ENCODE data around the gene KCNIP3. TPM values are rescaled to one million over a fixed set of nuclear protein-coding genes. Genes with fewer than 3 reads are reported as not detected.
A peak's percentile ranks its signal among the peaks of the same experiment; 100 is the strongest.

Gene KCNIP3
- total RNA-seq, 1 donor from 2014 or later, result 6.0 TPM

GRCh38 chr2:95272781-95273180, 24.4 kb upstream of the KCNIP3 start:
- Mint-ChIP-seq H3K27ac (ENCODE audit: unreplicated experiment) (no peak overlapping the region), H3K36me3 (ENCODE audit: low read depth) (no peaks in the 10 kb centered on the region), H3K9me3 (ENCODE audit: low read depth) (no peaks in the 10 kb centered on the region), H3K4me3 (ENCODE audit: unreplicated experiment) (no peak overlapping the region), H3K27me3 (ENCODE audit: low read depth) (no peaks in the 10 kb centered on the region), H3K4me1 (ENCODE audit: low read depth) (no peaks in the 10 kb centered on the region)
- peak; percentile 17 for DNase-seq (ENCODE audit: low spot score)
- no peak for TF ChIP-seq CTCF (IDR thresholded peaks at IDR 0.05)

GRCh38 chr2:95273566-95274290, 23.4 kb upstream of the KCNIP3 start:
- peak; percentile 58 for DNase-seq (ENCODE audit: low spot score)
- Mint-ChIP-seq H3K9me3 (ENCODE audit: low read depth) (no peaks in the 10 kb centered on the region), H3K36me3 (ENCODE audit: low read depth) (no peaks in the 10 kb centered on the region), H3K27me3 (ENCODE audit: low read depth) (no peaks in the 10 kb centered on the region), H3K4me3 (ENCODE audit: unreplicated experiment) (no peak overlapping the region), H3K27ac (ENCODE audit: unreplicated experiment) (no peak overlapping the region), H3K4me1 (ENCODE audit: low read depth) (no peaks in the 10 kb centered on the region)
- TF ChIP-seq CTCF (IDR thresholded peaks at IDR 0.05), result no peak

DNA sequence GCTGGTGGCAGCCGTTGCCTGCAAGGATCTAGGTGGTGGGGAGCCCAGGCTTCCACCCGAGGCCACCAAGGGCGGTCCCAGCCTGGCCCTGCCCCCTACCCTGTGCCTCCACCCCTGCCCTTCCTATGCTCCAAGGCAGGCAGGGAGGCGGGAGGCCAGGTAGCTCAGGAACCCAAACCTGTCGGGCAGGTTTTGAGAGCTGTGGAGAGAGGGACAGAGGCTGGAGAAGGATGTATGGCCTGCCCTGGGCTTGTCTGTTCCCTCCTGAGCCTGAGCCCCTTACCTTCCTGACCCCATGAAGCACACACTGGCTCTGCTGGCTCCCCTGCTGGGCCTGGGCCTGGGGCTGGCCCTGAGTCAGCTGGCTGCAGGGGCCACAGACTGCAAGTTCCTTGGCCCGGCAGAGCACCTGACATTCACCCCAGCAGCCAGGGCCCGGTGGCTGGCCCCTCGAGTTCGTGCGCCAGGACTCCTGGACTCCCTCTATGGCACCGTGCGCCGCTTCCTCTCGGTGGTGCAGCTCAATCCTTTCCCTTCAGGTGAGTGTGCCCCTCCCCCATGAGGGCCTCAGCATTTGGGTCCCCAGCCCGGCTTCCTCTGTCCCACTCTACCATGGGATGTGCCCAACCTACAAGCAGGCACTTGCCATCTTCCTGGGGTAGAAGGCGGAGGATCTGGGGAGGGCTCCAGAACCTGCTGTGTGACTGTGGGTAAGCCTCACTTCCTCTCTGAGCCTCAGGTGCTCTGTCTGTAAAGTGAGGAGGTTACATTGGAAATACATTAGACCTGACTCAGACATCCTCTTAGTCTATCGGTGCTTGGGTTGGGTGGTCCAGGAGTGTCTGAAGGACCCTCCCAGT, 22.6 kb upstream of the KCNIP3 start, which contains the start of gene PROM2:
TSS of gene PROM2 (plus strand) at position 159 of the 860 bp plus-strand sequence. CDS start at position 296, 137 bp downstream.
- H3K36me3 Mint-ChIP-seq (ENCODE audit: low read depth), result no peaks in the 10 kb centered on the region
- no peaks in the 10 kb centered on the region for H3K27me3 Mint-ChIP-seq (ENCODE audit: low read depth)
- TF ChIP-seq CTCF (IDR thresholded peaks at IDR 0.05), result no peak
- peak; percentile 89 for DNase-seq (ENCODE audit: low spot score)
- no peaks in the 10 kb centered on the region for H3K9me3 Mint-ChIP-seq (ENCODE audit: low read depth)
- H3K27ac Mint-ChIP-seq (ENCODE audit: unreplicated experiment), result no peak within 1 kb of the TSS
- H3K4me1 Mint-ChIP-seq (ENCODE audit: low read depth), result no peaks in the 10 kb centered on the region
- H3K4me3 Mint-ChIP-seq (ENCODE audit: unreplicated experiment), result no peak within 1 kb of the TSS

- Mint-ChIP-seq H3K27me3 (ENCODE audit: low read depth) (no peaks in the 10 kb centered on the region), H3K4me1 (ENCODE audit: low read depth) (no peaks in the 10 kb centered on the region), H3K27ac (ENCODE audit: unreplicated experiment) (no peak overlapping the region), H3K9me3 (ENCODE audit: low read depth) (no peaks in the 10 kb centered on the region), H3K4me3 (ENCODE audit: unreplicated experiment) (no peak overlapping the region), H3K36me3 (ENCODE audit: low read depth) (no peaks in the 10 kb centered on the region)
- DNase-seq (ENCODE audit: low spot score), result peak; percentile 36
- no peak for TF ChIP-seq CTCF (IDR thresholded peaks at IDR 0.05)
Measured at GRCh38 chr2:95275151-95275515, 22.0 kb upstream of the KCNIP3 start.

DNA sequence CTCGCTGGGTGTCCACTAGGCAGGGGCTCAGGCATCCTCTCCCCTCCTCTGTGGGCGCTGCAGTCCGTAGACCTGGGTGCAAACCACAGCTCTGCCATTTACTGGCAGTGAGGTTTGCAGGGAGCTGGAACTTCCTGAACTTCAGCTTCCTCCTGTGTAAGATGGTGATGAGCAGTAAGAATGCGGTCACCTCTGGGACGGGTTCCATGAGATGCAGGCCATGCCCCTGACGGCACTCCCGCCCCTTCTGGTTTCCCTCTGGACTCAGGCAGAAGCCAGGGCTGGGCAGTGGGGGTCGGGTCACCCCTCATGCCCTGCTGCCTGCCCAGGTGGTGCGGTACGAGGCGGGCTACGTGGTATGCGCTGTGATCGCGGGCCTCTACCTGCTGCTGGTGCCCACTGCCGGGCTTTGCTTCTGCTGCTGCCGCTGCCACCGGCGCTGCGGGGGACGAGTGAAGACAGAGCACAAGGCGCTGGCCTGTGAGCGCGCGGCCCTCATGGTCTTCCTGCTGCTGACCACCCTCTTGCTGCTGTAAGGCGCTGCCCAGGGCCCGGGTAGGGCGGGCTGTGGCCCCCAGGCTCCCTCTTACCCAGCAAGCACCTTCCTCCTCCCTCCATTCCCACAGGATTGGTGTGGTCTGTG, 21.4 kb upstream of the KCNIP3 start:
- Mint-ChIP-seq H3K27ac (ENCODE audit: unreplicated experiment) (no peak overlapping the region), H3K27me3 (ENCODE audit: low read depth) (no peaks in the 10 kb centered on the region), H3K36me3 (ENCODE audit: low read depth) (no peaks in the 10 kb centered on the region), H3K9me3 (ENCODE audit: low read depth) (no peaks in the 10 kb centered on the region), H3K4me1 (ENCODE audit: low read depth) (no peaks in the 10 kb centered on the region), H3K4me3 (ENCODE audit: unreplicated experiment) (no peak overlapping the region)
- no peak for TF ChIP-seq CTCF (IDR thresholded peaks at IDR 0.05)
- peak; percentile 86 for DNase-seq (ENCODE audit: low spot score)

Data from chondrocyte (in vitro differentiated cells).